Adrenal gland (tissue), 12 donors: ENCODE measurements around the gene SLC9A3. TPM values are rescaled to one million over a fixed set of nuclear protein-coding genes. Genes with fewer than 3 reads are reported as not detected.

Experiments
- DNase-seq, 7 donors: peaks; one replicate each; pipeline ENCODE4 v3.0.0-alpha.2; 2019 to 2020
- H3K27ac ChIP-seq, 5 donors: fragments of 200-600 bp; sonication (generic) in 4 of 5; 1 replicate in 3 of 5; 2 replicates in 2 of 5; pipeline versions ENCODE4 v1.5.1 to v1.8.0; 2016 to 2020; ENCODE audit warnings: mild to moderate bottlenecking in 1 of 5
- H3K27me3 ChIP-seq: fragments of 200-600 bp; 2 replicates; pipeline ENCODE4 v1.8.0; 2021
- H3K36me3 ChIP-seq, 2 donors: fragments of 200-600 bp; replicated peaks in 1 of 2; 1 replicate in 1 of 2; 2 replicates in 1 of 2; pipeline versions ENCODE4 v1.5.1 to v1.8.0; 2018 to 2022
- H3K4me1 ChIP-seq, 2 donors: fragments of 200-600 bp; replicated peaks in 1 of 2; 1 replicate in 1 of 2; 2 replicates in 1 of 2; pipeline versions ENCODE4 v1.5.1 to v1.8.0; 2018 to 2021
- H3K4me3 ChIP-seq, 4 donors: fragments of 200-600 bp; sonication (generic) in 3 of 4; one replicate each; pipeline ENCODE4 v1.5.1; 2016 to 2018
- H3K9me3 ChIP-seq, 3 donors: fragments of 200-600 bp; sonication (generic) in 1 of 3; replicated peaks in 1 of 3; 1 replicate in 2 of 3; 2 replicates in 1 of 3; pipeline versions ENCODE4 v1.5.1 to v1.8.0; 2016 to 2021
- POLR2A ChIP-seq, 2 donors: fragments of 450-650 bp; IDR thresholded peaks; one replicate each; pipeline ENCODE4 v1.6.1; 2017; ENCODE audit warnings: antibody characterized with exemption in 2 of 2, mild to moderate bottlenecking in 2 of 2, moderate library complexity in 1 of 2
- WGBS, 4 donors: extraction: QIAGEN DNeasy Blood & Tissue Kit in 2 of 4; methylation state at CpG; one replicate each; pipeline versions ENCODE4 v1.1.5 to v1.1.7; 2013 to 2017; 5-methylcytosine and 5-hydroxymethylcytosine counted together
- intact Hi-C, 2 donors: fragments of 100-400 bp; cut with DNase I; formaldehyde crosslinking; loops; one replicate each; pipeline versions ENCODE4 v1.14.1 to v1.15.0; 2022 to 2023
- polyA plus RNA-seq, 3 donors: library from polyadenylated mRNA; stranded (reverse); fragments of 200-250 nt in 2 of 3; fragments of 350-450 nt in 1 of 3; fragmentation: Illumina TruSeq in 1 of 3; extraction: RNeasy Lipid Tissue Mini Kit (QIAGEN cat#74804) in 1 of 3; gene quantifications; one replicate each; pipeline ENCODE4 v1.2.3, GENCODE V29; 2013 to 2014
- total RNA-seq, 9 donors: library from RNA; depleted of rRNA in 4 of 9; stranded (reverse); fragments of >200 nt in 4 of 9; fragments of 120-200 nt in 1 of 9; fragmentation: NEBNext Ultra II Directional in 1 of 9; extraction: Animal tissue kit (Norgen Biotek cat#: 25700) in 1 of 9; gene quantifications; one replicate each; pipeline versions ENCODE4 v1.1.0 to v1.2.4, GENCODE V29; 2013 to 2023
- TF ChIP-seq, protein P1 (sequence below), 6 experiments: fragments of 450-650 bp in 4 of 6; fragments of 200-600 bp in 2 of 6; sonication (generic) in 1 of 6; IDR thresholded peaks; 1 replicate in 5 of 6; 2 replicates in 1 of 6; pipeline versions ENCODE4 v1.5.1 to v1.8.0; 2016 to 2021; ENCODE audit warnings: antibody characterized with exemption in 6 of 6, mild to moderate bottlenecking in 2 of 6, moderate library complexity in 1 of 6
- donor health status: healthy with polysubstance abuse.
- donor health status: Bipolar disorder and iron deficiency.
- donor health status: DM: yes; HTN: yes; CAD: no.
- donor health status: DM: no; HTN: no; CAD: no.
- donor health status: DM: no; HTN: no; CAD: no.
- donor health status: DM: yes; HTN: yes; CAD: no.

The SLC9A3 gene
- total and polyA plus RNA-seq, 12 donors, result 0.83 to 5.5 (median 1.7) TPM

GRCh38 chr5:532521-533242 lies 8.4 kb upstream of the SLC9A3 start:
- Histone ChIP-seq H3K9me3 (no peaks in the 10 kb centered on the region), H3K36me3 (no peaks in the 10 kb centered on the region), H3K27me3 (peaks cover 63% of the 10 kb centered on the region), H3K4me3 (no peak overlapping the region), H3K27ac (no peak overlapping the region), H3K4me1 (peaks cover 0 to 6% of the 10 kb centered on the region in 2 donors)
- 72 to 83% (median 75%) methylated on average over 3 to 25 of the region's 25 CpGs for WGBS, 4 donors
- no peak for DNase-seq
- TF ChIP-seq POLR2A (IDR thresholded peaks at IDR 0.05), result no peak
- TF ChIP-seq, protein P1, sequence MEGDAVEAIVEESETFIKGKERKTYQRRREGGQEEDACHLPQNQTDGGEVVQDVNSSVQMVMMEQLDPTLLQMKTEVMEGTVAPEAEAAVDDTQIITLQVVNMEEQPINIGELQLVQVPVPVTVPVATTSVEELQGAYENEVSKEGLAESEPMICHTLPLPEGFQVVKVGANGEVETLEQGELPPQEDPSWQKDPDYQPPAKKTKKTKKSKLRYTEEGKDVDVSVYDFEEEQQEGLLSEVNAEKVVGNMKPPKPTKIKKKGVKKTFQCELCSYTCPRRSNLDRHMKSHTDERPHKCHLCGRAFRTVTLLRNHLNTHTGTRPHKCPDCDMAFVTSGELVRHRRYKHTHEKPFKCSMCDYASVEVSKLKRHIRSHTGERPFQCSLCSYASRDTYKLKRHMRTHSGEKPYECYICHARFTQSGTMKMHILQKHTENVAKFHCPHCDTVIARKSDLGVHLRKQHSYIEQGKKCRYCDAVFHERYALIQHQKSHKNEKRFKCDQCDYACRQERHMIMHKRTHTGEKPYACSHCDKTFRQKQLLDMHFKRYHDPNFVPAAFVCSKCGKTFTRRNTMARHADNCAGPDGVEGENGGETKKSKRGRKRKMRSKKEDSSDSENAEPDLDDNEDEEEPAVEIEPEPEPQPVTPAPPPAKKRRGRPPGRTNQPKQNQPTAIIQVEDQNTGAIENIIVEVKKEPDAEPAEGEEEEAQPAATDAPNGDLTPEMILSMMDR (IDR thresholded peaks at IDR 0.05), result no peak
- intact Hi-C loops, result no loop called here

DNA sequence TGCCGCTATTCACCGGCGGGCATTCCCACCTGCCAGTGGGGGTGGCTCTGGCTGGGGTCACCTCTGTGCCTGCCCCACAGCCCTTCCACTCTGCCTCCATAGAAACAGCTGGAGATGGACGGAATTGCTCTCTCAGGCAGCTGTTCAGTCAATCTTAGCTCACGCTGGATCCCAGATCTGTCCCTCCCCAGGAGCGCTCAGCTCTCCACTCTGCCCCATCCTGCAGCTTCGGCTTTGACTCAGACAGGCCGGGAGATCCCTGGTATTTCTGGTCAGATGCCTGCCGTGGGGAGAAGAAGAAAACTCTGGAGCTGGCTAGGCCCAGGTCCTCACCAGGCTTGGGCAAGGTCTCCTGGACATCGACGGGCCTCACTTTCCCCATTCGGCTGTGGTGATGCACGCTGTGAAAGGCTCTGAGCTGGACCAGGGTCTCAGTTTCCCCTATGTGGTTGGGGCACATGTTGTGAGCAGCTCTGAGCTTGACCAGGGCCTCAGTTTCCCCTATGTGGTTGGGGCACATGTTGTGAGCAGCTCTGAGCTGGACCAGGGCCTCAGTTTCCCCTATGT lies 7.6 kb upstream of the SLC9A3 start:
- intact Hi-C loops, result no loop called here
- no peak for DNase-seq
- TF ChIP-seq, protein P1 (IDR thresholded peaks at IDR 0.05), result no peak
- no peak for TF ChIP-seq POLR2A (IDR thresholded peaks at IDR 0.05)
- Histone ChIP-seq H3K4me1 (peaks cover 0 to 6% of the 10 kb centered on the region in 2 donors), H3K36me3 (no peaks in the 10 kb centered on the region), H3K9me3 (no peaks in the 10 kb centered on the region), H3K27ac (no peak overlapping the region), H3K27me3 (peaks cover 72% of the 10 kb centered on the region), H3K4me3 (no peak overlapping the region)
- 81 to 89% (median 83%) methylated on average over 10 to 13 of the region's 13 CpGs for WGBS, 4 donors

GRCh38 chr5:531101-531748 lies 7.0 kb upstream of the SLC9A3 start:
- 47 to 56% (median 51%) methylated on average over 16 to 25 of the region's 25 CpGs for WGBS, 4 donors
- Histone ChIP-seq H3K27me3 (peaks cover 78% of the 10 kb centered on the region), H3K9me3 (no peaks in the 10 kb centered on the region)

More at GRCh38 chr5:531101-531748, 7.0 kb upstream of the SLC9A3 start:
- no peak for DNase-seq
- Histone ChIP-seq H3K4me3 (no peak overlapping the region), H3K4me1 (peaks cover 0 to 6% of the 10 kb centered on the region in 2 donors), H3K36me3 (no peaks in the 10 kb centered on the region), H3K27ac (no peak overlapping the region)
- TF ChIP-seq POLR2A (IDR thresholded peaks at IDR 0.05), result no peak
- TF ChIP-seq, protein P1 (IDR thresholded peaks at IDR 0.05), result no peak
- intact Hi-C loops, result no loop called here
